ENCODE results near the gene FAM53B. TPM values are rescaled to one million over a fixed set of nuclear protein-coding genes. Genes with fewer than 3 reads are reported as not detected.
"Not testable (repeated sequence)": the region's sequence is repeated elsewhere in the genome, so short reads cannot be mapped to it uniquely, and the experiment has no call there.

FAM53B gene
- total RNA-seq, 1 donor from 2014 or later = 24.9 TPM

DNA sequence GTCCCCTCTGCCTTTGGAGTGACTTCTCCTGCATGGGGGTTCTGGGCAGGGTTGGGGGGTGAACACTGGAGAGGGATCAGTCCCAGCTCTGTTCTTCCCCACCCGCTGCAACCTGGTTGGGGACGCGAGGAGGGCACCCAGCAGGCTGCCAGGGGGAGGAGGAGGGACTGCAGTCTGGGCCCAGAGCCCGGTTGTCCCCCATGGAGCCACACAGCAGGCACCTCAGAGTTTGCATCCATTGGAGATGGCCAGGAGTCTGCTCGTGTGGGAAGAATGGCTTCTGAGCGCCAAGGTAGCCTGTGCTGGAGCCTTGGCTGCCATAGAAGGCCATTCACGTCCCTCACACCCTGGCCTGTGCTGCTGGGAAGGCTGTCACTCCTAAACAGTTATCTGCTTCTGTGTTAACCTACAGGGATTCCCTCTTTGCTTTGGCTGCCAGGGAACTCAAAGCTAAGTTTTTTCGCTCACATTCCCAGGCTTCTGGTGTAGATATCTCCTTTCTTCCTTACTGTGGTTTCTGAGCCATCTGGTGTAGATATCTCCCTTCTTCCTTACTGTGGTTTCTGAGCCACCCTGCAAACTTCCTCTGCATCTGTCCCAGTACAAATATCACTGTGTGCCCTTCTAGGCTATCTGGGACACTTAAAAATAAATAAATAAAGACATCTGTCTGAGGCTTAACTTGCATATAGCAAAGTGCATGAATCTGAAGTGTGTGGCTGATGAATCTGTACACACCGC lies 148.9 kb downstream of the FAM53B start:
- no peak for ATAC-seq

DNA sequence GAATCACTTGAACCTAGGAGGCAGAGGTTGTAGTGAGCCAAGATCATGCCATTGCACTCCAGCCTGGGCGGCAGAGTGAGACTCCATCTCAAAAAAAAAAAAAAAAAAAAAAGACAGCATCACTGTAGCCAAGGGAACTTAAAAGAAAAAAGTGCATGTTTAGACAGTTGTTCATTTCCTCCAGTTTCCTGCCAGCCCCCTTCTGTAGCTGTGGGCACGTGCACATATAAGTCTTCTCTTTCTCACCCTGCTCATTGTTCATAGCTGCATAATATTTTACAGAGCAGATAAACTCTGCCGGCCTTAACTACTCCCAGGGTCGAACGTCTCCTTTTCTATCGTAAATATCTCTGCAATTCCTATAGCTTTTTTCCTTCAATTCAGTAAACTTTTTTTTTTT lies 149.9 kb downstream of the FAM53B start:
- no peak for ATAC-seq

DNA sequence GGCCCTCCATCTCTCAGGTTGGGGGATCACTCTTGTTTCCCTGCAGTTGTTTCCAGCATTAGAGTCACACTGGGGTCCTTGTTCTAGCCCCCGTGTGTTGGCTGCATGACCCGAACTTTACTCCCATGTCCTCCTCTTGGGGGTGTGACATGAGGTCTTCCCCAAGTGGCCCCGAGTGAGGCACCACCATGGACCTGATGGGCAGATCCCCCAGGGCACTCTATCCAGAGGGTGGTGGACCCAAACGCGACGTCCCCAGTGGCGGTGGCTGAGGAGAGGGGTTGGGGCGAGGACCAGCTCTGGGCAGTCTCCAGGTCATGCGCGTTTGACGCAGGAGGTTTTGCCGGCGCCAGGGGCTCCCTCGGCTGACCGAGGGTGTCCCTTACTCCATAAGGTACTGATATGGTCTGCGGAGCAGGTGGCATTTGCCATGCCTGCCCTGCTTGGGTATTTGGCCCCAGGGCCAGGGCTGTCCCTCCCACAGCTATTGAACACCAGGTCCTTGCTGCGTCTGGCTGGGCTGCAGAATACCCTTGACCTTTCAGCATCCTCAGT lies 150.7 kb downstream of the FAM53B start:
- no peak for ATAC-seq

DNA sequence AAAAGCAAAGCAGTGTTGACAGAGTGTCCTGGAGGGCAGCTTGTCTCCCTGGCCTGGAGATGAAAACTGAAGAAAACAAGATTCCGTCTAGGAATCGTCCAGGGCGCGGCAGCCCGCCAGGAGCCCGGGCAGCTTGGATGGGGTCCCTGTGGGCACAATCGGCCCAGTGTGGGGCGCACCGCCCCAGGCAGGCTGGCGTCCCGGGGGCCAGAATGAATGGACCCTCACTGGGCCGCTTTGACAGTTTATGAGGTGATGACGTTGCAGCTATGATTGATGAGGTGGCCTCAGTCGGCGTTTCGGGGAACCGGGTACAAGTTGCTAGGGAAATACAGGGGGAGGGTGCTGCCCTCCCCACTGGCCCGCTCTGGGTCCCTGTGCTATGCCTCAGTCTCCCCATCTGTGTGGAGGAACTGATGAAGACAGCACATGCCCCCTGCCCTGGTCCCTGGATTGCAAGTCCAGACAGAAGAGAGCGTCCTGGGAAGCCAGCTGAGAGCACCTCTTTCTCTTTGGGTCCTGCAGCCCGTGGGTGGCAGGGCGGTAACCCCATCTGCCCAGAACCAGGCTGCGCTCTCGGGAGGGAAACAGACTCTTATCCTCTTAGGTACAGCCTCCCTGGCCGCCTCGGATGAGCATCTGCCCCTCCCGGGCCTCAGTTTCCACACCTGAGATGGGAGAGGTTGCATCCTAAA lies 151.3 kb downstream of the FAM53B start:
- ATAC-seq = no peak

DNA sequence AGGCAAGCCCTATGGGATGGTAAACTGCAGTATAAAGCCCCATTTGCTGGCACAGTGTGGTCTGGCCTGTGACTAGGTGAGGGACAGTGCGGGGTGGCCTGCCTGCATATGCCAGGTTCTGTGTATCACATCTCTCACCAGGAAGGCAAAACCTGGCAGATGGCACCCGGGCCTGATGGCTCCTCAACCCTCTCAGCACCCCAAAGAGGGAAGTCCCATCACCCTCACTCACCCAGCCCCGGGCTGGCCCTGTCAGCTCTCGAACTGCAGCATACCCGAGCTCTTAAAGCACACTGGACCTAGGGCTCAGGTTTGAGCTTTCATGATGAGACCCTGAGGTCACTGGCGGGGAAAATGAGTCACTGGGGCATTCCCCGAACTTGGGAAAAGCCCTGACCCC lies 152.1 kb downstream of the FAM53B start:
- no peak for ATAC-seq

DNA sequence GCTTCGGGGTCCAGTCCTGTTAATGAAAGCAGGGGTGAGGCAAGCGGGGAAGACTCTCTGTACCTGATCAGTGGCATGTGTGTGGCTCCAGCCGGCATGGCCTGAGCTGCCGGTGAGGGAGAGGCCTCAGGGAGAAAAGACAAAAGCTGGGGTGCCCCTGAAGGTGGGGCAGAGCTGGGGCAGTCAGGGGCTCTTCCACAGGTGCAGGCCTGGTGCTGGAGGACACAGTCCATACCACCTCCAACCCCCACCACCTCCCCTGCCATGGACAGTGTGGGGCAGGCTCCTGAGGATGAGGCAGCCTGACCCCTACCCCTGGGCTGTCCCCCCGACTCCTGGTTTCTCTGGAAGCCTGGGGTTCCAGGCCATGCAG lies 153.1 kb downstream of the FAM53B start:
- ATAC-seq = no peak

DNA sequence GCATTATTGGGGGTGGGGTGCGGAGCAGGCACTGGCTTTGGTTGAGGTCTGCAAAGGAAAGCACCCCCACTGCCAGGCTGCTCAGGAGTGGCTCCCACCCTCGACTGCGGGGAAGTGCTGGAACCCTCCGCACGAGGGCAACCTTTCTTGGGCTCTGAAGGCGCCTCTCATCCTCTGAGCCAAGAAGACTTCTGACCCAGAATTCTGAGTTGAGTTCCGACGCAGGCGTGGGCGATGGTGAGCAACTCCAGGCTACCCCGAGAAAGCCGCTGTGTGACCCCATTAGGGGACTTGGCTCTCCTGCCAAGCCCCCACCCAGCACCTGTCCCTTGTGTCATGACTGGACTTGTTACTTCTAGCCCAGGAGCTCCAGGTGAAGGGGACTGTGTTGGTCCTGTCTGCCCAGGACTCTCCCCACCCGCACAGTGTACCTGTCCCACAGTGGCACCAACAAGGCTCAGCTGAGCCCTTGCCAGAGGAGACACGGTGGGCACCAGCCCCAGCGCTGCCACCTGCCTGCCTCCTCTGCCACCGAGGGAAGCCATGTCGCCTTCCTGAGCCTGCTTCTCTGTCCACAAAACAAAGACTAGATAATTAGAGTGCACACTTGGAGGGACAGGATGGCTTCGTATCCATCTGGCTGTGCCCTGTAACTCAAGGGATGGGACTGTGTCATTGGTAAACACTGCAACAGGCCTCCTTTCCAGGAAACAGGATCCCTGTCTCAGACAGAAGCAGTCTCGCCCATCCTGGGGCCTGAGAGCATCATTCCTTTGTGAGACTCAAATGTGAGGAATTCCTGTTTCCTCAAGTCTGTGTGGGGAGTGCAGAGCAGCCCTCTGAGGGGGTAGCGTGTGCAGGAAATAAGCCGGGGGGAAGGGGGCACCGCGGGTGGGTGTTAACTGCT lies 153.7 kb downstream of the FAM53B start:
- ATAC-seq = no peak

DNA sequence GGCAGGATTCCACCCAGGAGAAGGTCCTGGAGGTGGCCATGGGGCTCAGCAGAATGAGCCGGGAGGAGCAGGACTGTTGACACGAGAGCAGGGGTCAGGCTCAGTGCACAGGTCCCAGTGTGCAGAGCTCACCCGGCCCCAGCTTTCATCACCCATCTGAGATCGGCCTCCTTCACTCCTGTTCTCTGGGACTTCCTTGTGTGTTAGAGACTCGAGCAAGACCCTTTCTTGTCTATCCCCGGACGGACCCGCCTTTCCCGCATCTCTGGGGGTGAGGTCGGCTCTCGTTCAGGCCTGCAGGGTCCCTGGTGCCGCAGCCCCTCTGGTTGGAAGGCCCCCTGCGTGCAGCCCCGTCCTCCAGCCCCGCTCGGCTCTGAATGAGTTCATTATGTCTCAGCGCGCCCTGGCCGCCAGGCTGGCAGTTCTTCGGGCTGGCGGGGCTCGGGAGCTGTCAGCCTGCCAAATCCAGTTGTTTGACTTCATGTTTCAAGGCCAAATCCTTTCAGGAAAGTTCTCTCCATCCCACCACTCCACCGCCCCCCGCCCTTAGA lies 154.6 kb downstream of the FAM53B start:
- peak; percentile 14 for ATAC-seq

DNA sequence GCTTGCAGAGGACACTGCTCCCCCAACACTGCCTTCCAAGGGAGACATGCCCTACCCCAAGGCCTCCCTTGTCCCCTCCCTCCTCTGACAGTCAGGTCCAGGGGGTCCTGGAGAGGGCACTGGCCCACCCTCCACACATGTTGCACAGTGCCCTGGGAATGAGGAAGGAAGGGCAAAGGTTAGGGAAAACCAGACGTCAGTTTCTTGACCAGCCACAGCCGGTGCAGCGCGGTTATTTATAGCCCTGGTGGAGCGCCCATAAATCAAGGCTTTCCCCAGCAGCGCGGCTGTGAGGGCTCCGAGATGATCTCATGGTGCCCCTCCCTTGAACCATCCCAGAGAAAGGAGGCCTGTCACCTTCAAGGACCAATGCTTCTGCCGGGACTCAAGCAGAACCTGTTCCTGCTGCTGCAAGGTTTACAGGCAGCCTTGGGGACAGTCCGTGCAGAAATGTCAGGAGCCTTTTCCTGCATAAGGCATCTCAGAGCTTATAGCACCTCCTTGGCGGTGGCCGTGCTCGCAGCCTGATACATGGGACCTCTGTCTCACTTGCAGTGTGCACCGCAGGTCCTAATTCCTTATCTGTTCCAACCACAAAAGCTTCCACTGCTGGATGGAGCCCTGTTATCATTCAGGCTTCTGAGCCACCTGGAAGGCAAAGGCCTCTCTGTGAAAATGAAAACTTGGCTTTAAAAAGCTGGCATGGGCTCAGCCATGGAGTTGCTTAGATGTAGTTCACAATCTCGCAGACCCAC lies 155.3 kb downstream of the FAM53B start:
- ATAC-seq = peak; percentile 65

DNA sequence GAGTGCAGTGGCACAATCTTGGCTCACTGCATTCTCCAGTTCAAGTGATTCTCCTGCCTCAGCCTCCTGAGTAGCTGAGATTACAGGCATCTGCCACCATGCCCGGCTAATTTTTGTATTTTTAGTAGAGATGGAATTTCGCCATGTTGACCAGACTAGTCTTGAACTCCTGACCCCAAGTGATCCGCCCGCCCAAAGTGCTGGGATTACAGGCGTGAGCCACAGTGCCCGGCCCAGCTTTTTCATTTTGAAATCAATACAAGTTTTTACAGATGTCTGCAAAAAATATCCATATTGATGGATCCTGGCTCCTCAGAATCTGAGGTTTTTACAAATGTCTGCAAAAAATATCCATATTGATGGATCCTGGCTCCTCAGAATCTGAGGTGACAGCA lies 155.8 kb downstream of the FAM53B start:
- ATAC-seq = not testable (repeated sequence)

DNA sequence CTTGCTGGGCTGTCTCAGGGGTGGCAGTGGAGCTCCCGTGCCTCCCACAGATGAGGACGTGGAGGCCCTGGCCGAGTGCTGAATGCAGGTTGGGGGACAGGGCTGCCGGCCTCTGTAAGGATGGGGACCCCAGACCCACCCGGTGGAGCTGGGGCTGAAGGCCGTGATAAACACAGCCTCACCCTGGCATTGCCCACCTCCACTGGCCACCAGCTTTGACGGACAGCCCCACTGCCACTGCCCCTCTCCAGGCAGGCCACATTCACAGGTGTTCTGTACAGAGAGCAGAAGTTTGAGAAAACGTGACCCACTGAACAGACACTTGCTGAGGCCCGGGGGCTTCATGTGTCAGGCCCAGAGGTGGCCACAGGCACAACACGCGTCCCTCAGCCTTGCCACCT lies 156.4 kb downstream of the FAM53B start:
- ATAC-seq = no peak

DNA sequence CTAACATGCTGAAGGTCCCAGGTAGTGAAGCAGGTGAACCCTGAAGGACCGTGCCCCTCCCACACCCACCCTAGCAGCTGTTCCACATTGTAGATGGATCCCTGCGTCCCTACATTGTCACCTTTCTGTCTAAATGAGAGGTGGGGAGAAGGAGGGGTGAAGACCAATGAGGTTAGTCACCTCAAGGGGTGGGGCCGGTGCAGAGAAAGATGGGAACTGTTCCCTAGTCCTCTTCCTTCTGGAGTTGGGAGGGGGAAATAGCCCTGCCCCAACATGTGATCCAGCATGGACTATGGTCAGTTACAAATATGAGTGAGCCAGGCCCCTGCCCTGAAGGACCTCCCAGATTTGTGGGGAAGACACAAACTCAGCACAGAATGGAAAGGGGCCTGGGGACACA lies 158.0 kb downstream of the FAM53B start:
- no peak for ATAC-seq

DNA sequence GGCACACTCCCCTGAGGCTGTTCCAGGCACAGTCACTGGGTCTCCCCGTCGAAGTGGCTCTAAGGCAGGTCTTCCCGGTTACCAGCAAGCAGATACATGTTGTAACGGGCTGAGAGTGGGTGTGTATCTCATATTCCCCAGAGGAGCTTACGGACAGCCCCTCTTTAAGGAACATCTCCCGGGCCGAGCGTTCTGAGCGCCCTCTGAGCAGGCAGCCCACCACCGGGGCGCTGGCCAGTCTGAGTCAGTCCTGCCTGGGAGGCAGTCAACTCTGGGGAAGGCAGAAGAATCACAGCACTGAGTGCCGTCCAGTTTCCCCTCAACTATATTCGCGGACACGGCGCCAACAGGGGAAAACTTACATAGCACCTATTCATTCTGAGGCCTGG lies 165.2 kb downstream of the FAM53B start:
- peak; percentile 67 for ATAC-seq

DNA sequence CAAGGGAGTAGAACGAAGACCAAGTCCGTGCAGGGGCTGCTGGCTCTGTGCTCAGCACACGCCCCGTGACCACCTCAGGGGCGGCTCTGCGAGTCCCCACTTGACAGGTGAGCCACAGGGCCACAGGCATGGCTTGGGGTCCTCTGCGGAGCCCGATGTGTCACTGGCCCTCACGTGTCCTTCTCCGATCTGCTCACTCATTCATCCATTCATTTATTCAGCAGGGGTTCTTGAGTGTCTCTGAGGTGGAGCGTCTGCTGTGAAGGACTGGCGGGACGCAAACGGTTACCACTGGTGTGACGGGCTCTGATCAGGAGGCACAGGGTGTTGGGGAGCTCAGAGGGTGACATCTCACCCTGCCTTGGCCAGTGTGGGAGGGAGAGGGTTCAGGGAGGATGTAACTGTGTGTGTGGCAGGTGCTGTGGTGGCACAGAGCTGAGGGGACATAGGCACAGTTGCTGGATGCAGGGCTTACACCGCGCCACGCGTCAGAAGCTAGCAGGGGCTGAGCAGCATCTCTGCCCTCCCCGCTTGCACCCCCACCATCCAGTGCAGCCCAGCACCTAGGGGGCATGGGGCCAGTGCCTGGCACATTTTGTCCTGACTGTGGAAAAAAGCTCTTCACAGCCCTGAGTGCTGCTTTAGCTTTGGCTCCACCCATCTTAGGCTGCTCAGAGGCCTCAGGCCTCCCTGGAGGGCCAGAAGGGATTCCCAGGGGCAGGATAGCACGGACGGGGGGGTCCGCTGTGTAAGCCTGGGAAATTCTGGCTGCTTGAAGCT lies 165.8 kb downstream of the FAM53B start:
- ATAC-seq = peak; percentile 15

DNA sequence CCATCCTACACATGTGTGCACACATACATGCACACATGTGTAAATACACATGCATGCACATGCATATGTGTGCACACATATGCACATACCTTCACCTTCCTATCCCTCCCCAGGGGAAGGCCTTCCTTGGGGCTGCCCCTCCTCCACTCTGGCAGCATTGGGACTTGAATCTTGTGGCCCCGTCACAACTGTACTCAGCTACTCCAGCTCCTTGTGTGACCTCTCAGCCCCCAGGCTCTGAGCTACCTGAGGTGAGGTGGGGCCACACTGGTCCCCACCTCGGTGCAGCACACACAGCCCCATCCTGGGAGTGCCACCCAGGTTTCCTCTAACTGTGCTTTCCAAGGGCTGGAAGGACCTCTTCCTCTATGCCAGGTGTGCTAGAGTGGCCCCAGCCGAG lies 166.5 kb downstream of the FAM53B start:
- no peak for ATAC-seq

DNA sequence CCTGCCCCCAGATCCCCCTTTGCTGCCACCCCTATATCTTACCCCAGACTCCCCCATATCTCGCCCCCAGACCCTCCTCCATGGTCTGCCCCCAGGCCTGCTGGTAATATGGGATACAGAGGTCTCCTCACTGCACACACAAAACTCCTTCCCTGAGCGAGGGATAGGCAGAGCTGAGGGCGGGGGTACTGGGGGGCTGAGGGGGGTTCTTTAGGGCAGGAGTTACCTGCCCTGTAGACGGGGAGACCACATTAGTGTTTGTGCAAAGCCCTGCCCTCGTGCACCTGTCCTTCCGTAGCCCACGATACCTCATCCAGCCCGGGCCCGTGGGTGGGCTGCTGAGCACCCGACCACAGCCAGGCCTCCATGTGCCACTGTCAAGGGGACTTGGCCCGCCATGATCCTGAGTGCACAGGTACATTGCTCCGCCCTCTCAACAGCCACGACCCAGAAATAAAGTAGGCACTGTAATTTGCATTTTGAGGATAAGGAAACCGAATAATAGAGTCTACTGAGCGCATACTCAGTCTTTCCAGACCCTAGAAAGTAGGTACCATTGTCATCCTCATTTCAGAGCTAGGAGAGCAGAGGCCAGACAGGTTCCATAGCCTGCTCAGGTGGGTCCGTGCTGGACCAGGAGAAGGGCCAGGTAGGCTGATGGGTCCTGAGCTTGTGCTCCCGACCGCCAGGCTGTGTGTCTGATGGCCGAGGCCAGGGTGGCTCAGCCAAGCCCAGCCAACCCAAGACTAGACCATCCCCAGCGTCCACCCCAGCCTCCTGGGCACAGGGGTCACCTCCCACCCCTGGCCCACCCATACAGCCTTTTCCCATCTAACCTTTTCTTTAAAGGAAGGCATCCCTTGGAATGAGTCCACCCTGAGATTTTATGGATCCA lies 167.4 kb downstream of the FAM53B start:
- no peak for ATAC-seq

DNA sequence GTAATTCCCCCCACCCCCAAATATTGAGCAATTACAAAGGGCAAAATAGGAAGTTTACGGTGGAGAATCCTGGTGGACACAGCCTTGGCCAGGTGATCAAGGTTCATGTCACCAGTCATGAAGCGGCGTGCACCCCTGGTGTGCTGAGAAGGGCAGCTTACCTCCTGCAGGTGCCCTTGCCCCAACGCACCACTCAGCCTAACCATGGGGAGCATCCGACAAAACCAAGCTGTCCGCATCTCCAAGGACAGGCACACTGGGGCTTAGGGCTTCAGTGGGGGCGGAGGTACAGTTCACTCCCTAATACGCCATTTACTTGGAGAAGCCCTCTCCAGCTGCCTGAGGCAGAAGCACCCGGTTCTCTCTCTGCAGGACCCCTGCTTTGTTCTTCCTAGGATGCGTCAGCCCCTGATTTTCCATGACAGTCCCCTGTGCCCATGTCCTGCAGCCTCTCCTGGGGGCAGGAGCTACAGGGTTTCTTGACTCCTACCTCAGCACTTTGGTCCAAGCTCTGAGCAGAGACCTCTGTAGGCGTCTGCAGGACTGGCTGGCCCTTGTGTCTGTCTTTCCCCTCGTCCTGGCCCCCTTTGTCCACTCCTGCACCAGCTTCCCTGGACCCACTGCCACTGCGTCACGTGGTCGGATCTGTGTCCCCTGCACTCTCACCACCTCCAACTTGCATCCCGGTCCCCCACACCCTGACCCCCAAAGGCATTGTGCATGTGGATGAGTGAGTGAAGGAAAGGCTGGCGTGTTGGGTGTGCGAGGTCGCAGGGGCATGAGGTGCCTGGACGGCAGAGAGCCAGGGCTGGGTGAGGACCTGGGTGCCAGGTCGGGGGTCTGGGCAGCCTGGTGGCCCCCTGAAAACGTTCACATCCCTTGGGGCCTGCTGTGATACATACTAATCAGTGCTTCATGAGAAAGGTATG lies 168.8 kb downstream of the FAM53B start:
- no peak for ATAC-seq

DNA sequence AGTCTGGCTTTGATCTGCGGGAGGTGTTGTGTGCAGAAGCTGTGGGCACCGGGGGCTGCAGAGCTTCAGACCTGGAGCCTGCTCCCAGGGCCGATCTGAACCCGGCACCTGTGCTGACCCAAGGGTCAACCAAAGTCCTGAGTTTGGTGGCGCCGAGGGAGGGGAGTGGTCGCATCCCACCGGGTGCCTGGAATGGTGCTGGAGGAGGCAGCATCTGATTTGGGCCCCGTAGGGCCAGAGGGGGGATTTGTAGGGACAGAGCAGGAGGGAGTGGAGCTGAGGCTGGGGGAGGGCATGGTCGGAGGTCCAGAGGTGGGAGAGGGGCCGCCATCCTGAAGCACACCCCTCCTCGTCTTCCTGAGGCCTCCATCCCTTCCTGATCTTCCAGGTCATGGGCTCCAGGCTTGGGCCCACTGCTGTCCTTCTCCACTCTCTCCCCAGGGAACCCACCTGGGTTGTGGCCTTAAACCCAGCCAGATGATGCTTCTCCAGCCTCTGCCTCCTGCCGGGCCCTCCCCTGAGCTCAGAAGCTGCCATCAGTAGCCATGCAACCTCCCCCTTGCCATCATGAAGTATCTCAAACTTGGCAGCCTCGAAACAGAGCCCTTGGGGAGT lies 169.6 kb downstream of the FAM53B start:
- ATAC-seq = no peak
